ENCODE results near the gene PGAM1.
"Not testable (repeated sequence)": the region's sequence is repeated elsewhere in the genome, so short reads cannot be mapped to it uniquely, and the experiment has no call there.

Gene PGAM1

GRCh38 chr10:97407211-97407951 lies 18.6 kb upstream of the PGAM1 start:
- in situ Hi-C loops (cut with MboI; ENCODE audit: low sequenced_read_pairs): no loop called here

GRCh38 chr10:97407952-97408248 lies 18.1 kb upstream of the PGAM1 start:
- in situ Hi-C loops (cut with MboI; ENCODE audit: low sequenced_read_pairs): no loop called here

DNA sequence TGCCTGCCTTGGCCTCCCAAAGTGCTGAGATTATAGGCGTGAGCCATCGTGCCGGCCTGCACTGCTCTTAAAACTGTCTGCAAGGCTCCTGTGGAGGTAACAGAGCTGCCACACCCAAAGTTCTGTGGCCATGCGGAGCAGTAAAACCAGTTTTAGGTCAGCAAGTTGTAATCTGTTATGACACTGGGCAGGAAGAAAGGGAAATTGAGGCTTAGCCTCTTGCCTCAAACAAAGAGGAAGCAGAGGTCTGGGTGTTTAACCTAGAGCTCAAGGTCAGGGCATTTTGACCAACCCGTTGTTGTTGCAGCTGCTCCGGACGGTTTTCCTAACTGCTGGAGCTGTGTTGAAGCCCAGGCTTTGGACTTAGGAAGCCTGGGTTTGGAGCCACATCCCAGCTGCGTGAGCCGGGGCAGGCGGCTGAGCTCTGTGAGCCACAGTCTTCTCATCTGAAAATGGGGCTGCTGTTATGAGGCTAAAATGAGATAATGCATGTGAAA lies 17.4 kb upstream of the PGAM1 start:
- in situ Hi-C loops (cut with MboI; ENCODE audit: low sequenced_read_pairs): no loop called here

- in situ Hi-C loops (cut with MboI; ENCODE audit: low sequenced_read_pairs): no loop called here
Observed at GRCh38 chr10:97411406-97411805, 14.6 kb upstream of the PGAM1 start.

DNA sequence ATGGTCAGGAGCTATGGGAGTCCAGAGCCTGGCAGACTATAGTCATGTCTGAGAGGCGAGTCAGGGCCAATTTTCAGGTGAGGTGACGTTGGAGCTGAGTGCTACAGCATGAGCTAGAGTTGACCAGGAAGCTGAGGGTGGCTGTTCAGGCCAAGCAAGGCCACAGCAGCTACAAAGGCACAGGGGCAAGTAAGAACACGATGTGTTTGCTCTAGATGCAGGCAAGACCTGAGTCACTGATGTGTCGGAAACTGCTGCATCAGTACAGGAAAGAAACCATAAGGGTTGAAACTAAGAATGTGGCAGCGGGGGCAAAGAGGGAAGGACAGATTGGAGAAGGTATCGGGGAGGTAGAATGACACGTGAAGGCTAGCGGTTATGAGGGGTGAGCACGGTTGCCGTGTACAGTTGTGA lies 13.1 kb upstream of the PGAM1 start:
- in situ Hi-C loops (cut with MboI; ENCODE audit: low sequenced_read_pairs): no loop called here

GRCh38 chr10:97416565-97416964 lies 9.4 kb upstream of the PGAM1 start:
- in situ Hi-C loops (cut with MboI; ENCODE audit: low sequenced_read_pairs): no loop called here

DNA sequence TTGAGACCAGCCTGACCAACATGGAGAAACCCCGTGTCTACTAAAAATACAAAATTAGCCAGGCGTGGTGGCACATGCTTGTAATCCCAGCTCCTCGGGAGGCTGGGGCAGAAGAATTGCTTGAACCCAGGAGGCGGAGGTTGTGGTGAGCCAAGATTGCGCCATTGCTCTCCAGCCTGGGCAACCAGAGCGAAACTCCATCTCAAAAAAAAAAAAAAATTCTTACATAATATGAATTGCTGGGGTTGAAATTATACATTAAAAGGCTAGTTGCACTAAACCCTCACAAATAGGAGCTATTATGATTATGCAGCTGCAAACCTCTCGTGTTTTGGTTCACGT lies 2.3 kb upstream of the PGAM1 start:
- in situ Hi-C loops (cut with MboI; ENCODE audit: low sequenced_read_pairs): not testable (repeated sequence)

- in situ Hi-C loops (cut with MboI; ENCODE audit: low sequenced_read_pairs): no loop called here
Observed at GRCh38 chr10:97426776-97427570, 982 bp downstream of the PGAM1 start.

DNA sequence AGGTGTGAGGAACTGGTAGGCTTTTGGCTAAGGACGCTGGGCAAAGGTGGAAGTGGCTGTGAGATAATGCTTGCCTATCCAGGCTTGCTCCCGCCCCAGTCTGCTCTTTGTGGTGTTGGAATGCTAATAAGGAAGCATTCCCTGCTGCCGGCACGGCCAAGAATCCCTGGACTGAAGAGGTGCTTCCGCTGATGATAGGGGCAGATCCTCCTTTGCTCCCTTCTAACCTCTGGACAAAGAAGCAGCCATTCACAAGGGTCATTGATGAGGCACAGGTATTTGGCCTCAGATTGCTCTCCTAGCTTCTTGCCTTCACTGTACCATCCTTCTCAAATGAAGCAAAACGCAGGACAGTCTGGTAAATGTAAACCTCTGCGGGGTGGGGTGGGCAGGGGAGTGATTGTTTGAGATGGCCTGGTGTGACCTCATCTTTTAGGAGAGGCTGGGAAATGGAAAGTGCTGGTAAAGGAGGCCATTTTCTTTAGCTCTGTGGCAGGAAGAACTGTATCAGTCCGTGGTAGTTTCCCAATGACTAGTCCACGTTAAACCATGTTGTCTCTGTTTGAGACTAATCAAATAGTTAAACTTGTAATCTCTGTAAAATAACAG lies 1.7 kb downstream of the PGAM1 start:
- in situ Hi-C loops (cut with MboI; ENCODE audit: low sequenced_read_pairs): no loop called here

GRCh38 chr10:97428572-97428981 lies 2.6 kb downstream of the PGAM1 start:
- in situ Hi-C loops (cut with MboI; ENCODE audit: low sequenced_read_pairs): no loop called here

GRCh38 chr10:97434055-97434454 lies 8.1 kb downstream of the PGAM1 start:
- in situ Hi-C loops (cut with MboI; ENCODE audit: low sequenced_read_pairs): no loop called here

DNA sequence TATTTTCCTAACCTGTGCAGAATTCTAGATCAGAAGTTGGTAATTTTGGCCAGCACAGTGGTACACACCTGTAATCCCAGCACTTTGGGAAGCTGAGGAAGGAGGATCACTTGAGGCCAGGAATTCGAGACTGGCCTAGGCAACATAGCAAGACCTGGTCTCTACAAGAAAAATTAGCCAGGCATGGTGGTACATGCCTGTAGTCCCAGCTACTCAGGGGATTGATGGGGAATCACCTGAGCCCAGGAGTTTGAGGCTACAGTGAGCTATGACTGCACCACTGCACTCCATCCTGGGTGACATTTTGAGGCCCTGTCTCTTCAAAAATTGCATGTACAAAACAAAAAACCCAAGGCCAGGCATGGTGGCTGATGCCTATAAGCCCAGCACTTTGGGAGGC lies 8.6 kb downstream of the PGAM1 start:
- in situ Hi-C loops (cut with MboI; ENCODE audit: low sequenced_read_pairs): no loop called here

DNA sequence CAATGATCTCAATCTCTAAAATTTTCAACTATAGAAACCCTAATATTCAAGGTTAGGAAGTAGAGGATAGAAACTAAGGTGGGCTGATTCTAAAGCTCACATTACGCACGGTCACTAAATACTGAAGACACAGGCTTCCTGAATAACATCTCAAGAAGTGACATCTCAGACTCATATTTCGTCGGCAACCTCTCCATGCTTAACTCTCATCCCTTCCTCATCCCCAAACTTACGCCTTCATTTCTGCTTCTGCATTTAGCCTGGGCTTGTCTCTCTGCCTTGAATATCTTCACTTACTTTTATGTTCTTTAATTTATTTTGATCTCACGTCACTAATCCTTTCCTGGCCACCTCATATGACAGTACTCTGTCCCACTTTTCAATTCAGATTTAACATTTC lies 9.2 kb downstream of the PGAM1 start:
- in situ Hi-C loops (cut with MboI; ENCODE audit: low sequenced_read_pairs): no loop called here

DNA sequence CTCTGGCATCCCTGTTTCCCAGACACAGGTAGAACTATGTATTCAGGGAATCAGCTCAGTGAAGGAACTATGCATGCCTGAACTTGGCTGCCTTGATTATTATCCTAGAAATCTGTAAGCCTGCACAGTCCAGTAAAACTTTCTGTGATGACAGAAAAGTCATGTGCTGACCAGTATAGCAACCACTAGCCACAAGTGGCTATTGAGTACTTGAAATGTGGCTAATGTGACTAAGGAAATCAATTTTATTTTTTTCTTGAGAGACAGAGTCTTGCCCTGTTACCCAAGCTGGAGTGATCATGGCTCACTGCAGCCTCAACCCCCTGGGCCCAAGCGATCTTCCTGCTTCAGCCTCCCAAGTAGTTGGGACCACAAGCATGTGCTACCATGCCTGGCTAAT lies 16.3 kb downstream of the PGAM1 start:
- in situ Hi-C loops (cut with MboI; ENCODE audit: low sequenced_read_pairs): no loop called here

DNA sequence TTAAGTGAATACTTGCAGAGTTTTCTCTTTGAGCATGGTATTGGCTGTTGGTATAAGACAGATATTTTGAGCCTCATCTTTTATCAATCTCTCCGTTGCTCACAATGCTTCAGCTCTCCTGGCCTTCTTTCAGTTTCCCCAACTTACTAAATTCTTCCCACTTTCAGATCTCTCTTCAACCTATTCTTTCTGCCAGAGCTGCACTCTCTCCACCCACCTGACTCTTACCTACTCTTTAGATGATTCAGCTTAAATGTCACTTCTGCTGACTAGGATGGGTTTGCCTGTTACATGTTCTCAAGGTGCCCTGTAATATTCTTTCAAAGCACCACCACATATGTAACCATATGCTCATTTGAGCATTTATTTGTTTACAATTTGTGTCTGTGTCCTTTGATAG lies 18.2 kb downstream of the PGAM1 start:
- in situ Hi-C loops (cut with MboI; ENCODE audit: low sequenced_read_pairs): no loop called here

GRCh38 chr10:97445357-97445721 lies 19.3 kb downstream of the PGAM1 start:
- in situ Hi-C loops (cut with MboI; ENCODE audit: low sequenced_read_pairs): no loop called here

GRCh38 chr10:97445722-97446639 lies 20.0 kb downstream of the PGAM1 start, which contains the start of the genes EXOSC1 and ZDHHC16:
Gene EXOSC1, minus strand, starts transcription at chr10:97446006. Its CDS starts 21 bp downstream, at chr10:97445985.
Gene ZDHHC16, plus strand, starts transcription at chr10:97446175. Its CDS starts 5,501 bp downstream, at chr10:97451676.
- in situ Hi-C loops (cut with MboI; ENCODE audit: low sequenced_read_pairs): no loop called here

- in situ Hi-C loops (cut with MboI; ENCODE audit: low sequenced_read_pairs): no loop called here
Observed at GRCh38 chr10:97450828-97451227, 24.8 kb downstream of the PGAM1 start.

- in situ Hi-C loops (cut with MboI; ENCODE audit: low sequenced_read_pairs): no loop called here
Observed at GRCh38 chr10:97451605-97452004, 25.6 kb downstream of the PGAM1 start.

DNA sequence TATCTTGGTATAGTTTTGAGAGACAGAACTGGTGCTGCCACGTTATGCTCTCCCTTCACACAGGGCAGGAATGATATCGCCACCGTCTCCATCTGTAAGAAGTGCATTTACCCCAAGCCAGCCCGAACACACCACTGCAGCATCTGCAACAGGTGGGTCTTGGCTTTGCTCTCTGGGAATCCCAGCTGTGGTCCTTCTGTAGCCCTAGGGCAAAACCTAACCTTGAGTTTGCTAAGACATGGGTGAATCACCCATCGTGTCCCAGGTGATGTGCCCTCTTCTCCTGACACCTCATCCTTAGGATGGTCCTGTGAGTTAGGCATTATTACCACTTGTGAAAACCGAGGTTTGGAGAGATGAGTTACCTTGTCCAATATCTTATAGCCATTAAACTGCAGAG lies 26.4 kb downstream of the PGAM1 start:
- in situ Hi-C loops (cut with MboI; ENCODE audit: low sequenced_read_pairs): no loop called here

Measured in HL-60/S4 (cell line).